Measurements from ENCODE around the gene CCDC137.

CCDC137 gene

GRCh38 chr17:81660441-81660840, 6.1 kb upstream of the CCDC137 start:
- Mint-ChIP-seq H3K36me3 (ENCODE audit: low read depth) (no peaks in the 10 kb centered on the region), H3K4me1 (peaks cover 6% of the 10 kb centered on the region), H3K4me3 (no peak overlapping the region), H3K27ac (no peak overlapping the region), H3K9me3 (no peaks in the 10 kb centered on the region), H3K27me3 (ENCODE audit: low read depth) (no peaks in the 10 kb centered on the region)
- TF ChIP-seq CTCF (IDR thresholded peaks at IDR 0.05; ENCODE audit: unreplicated experiment in 3 of 3): no peak

DNA sequence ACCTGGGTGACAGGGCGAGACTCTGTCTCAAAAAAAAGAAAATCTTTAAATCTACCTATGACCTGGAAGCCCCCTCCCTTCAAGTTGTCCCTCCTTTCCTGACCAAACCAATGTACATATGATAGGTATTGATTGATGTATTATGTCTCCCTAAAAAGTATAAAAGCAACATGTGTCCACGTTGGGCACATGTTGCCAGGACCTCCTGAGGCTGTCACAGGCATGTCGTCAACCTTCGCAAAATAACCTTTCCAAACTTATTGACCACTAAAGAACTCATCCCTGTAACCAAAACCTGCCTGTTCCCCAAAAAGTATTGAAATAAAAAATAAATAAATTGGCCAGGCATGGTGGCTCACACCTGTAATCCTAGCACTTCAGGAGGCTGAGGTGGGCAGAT, 4.5 kb upstream of the CCDC137 start:
- Mint-ChIP-seq H3K4me1 (peaks cover 18% of the 10 kb centered on the region), H3K27me3 (ENCODE audit: low read depth) (no peaks in the 10 kb centered on the region), H3K36me3 (ENCODE audit: low read depth) (no peaks in the 10 kb centered on the region), H3K4me3 (no peak overlapping the region), H3K9me3 (no peaks in the 10 kb centered on the region), H3K27ac (no peak overlapping the region)
- no peak for TF ChIP-seq CTCF (IDR thresholded peaks at IDR 0.05; ENCODE audit: unreplicated experiment in 3 of 3)

GRCh38 chr17:81664051-81664470, 2.5 kb upstream of the CCDC137 start:
- Mint-ChIP-seq H3K27ac (no peak overlapping the region), H3K4me3 (peak overlapping the region; percentile 25 to 52 (median 44)), H3K27me3 (ENCODE audit: low read depth) (no peaks in the 10 kb centered on the region), H3K9me3 (no peaks in the 10 kb centered on the region), H3K36me3 (ENCODE audit: low read depth) (peaks cover 9% of the 10 kb centered on the region), H3K4me1 (peaks cover 21% of the 10 kb centered on the region)
- no peak for TF ChIP-seq CTCF (IDR thresholded peaks at IDR 0.05; ENCODE audit: unreplicated experiment in 3 of 3)

DNA sequence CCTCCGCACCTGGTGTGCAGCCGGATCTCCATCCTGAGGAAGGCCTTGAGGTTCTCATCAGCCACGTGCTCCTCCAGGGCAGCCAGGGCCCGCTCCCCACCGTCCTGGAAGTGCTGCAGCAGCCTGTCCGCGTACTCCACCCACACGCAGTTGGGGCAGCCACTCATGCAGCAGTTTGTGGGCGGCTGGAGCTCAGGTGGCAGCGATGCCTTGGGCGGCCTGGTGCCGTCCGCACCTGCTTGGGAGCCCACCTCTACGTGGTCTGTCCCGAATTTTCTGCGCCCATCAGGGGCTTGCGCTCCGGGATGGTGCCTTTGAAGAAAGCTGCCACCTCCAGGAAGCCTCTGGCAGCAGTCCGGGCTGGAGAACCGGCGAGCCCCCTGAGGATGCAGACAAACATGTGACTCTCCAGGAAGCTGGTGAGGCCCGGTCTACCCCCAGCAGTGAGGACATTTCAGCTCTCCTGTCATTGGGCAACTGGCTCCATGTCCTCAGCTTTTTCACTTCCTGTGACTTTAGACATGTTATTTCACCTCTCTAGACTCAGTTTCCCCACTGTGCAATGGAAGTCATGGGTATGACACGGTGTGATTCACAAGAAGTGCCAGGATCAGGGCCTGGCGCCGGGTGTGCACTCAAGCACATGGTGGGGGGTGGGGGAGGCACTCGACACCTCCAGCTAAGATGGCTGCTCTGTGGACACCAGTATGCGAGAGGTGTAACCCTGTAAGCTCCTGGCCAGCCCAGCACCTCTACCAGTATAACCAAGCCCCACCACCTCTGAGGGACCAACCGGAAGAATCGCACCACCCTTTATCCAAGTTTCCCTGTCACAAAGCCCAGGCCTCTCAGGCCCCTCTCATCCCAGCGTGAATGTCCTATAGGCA, 1.1 kb upstream of the CCDC137 start:
- H3K27me3 Mint-ChIP-seq (ENCODE audit: low read depth): no peaks in the 10 kb centered on the region
- peaks cover 21% of the 10 kb centered on the region for H3K4me1 Mint-ChIP-seq
- H3K9me3 Mint-ChIP-seq: no peaks in the 10 kb centered on the region
- peak overlapping the region; percentile 91 to 95 (median 92) for H3K4me3 Mint-ChIP-seq
- TF ChIP-seq CTCF (IDR thresholded peaks at IDR 0.05; ENCODE audit: unreplicated experiment in 3 of 3): no peak
- peaks cover 13% of the 10 kb centered on the region for H3K36me3 Mint-ChIP-seq (ENCODE audit: low read depth)
- peak overlapping the region; percentile 88 to 96 (median 94) for H3K27ac Mint-ChIP-seq

- Mint-ChIP-seq H3K9me3 (no peaks in the 10 kb centered on the region), H3K4me3 (peak overlapping the region; percentile 91 to 95 (median 92)), H3K36me3 (ENCODE audit: low read depth) (peaks cover 13% of the 10 kb centered on the region), H3K4me1 (peaks cover 21% of the 10 kb centered on the region), H3K27ac (peak overlapping the region; percentile 88 to 96 (median 94)), H3K27me3 (ENCODE audit: low read depth) (no peaks in the 10 kb centered on the region)
- TF ChIP-seq CTCF (IDR thresholded peaks at IDR 0.05; ENCODE audit: unreplicated experiment in 3 of 3): no peak
Measured at GRCh38 chr17:81666092-81666341, 520 bp upstream of the CCDC137 start.

- H3K27me3 Mint-ChIP-seq (ENCODE audit: low read depth): no peaks in the 10 kb centered on the region
- no peak overlapping the region for H3K27ac Mint-ChIP-seq
- peaks cover 21% of the 10 kb centered on the region for H3K4me1 Mint-ChIP-seq
- no peaks in the 10 kb centered on the region for H3K9me3 Mint-ChIP-seq
- TF ChIP-seq CTCF (IDR thresholded peaks at IDR 0.05; ENCODE audit: unreplicated experiment in 3 of 3): no peak
- H3K36me3 Mint-ChIP-seq (ENCODE audit: low read depth): peaks cover 24% of the 10 kb centered on the region
- peak overlapping the region; percentile 88 to 95 (median 94) for H3K4me3 Mint-ChIP-seq
Measured at GRCh38 chr17:81667754-81668153, 1.2 kb downstream of the CCDC137 start.

Measured in nephron (organoid).